Activated CD4-positive, alpha-beta T cell treated with anti-CD3 and anti-CD28 coated beads for 36 hours (primary cell): ENCODE results near the gene SGIP1. TPM values are rescaled to one million over a fixed set of nuclear protein-coding genes. Genes with fewer than 3 reads are reported as not detected.

Experiments used
- ATAC-seq: fragments of 200-7000 bp; cut with Tn5 transposase; one replicate; pipeline ENCODE4 v1.10.0; 2021; ENCODE audit warnings: mild to moderate bottlenecking, moderate library complexity
- CTCF ChIA-PET: fragments of 350-600 bp; sonication (Branson Sonifier 250); formaldehyde crosslinking; loops from one replicate; lab custom pipeline; 2021; ENCODE audit warnings: antibody characterized with exemption; lab: Charles Lee
- POLR2A ChIA-PET: fragments of 350-600 bp; sonication (Branson Sonifier 250); formaldehyde crosslinking; loops from one replicate; lab custom pipeline; 2021; ENCODE audit warnings: antibody characterized with exemption, inconsistent platforms; lab: Charles Lee
- DNase-seq: peaks from one replicate; pipeline ENCODE4 v3.0.0-alpha.2; 2020
- H3K27ac Mint-ChIP-seq: one replicate; pipeline ENCODE4 v1.8.0; 2021; ENCODE audit warnings: mixed read lengths
- H3K27me3 Mint-ChIP-seq: one replicate; pipeline ENCODE4 v1.8.0; 2021; ENCODE audit warnings: mixed read lengths
- H3K36me3 Mint-ChIP-seq: one replicate; pipeline ENCODE4 v1.8.0; 2021; ENCODE audit warnings: low read depth, mixed read lengths
- H3K4me1 Mint-ChIP-seq: one replicate; pipeline ENCODE4 v1.8.0; 2021; ENCODE audit warnings: mixed read lengths
- H3K4me3 Mint-ChIP-seq: one replicate; pipeline ENCODE4 v1.8.0; 2021; ENCODE audit warnings: mild to moderate bottlenecking, moderate library complexity, mixed read lengths
- H3K9me3 Mint-ChIP-seq: one replicate; pipeline ENCODE4 v1.8.0; 2021; ENCODE audit warnings: low read depth, mixed read lengths
- intact Hi-C, 2 experiments: fragments of 100-400 bp; cut with DNase I in 1 of 2; cut with micrococcal nuclease in 1 of 2; formaldehyde crosslinking; loops; one replicate each; pipeline versions ENCODE4 v1.14.2 to v1.15.1; 2022 to 2024; cut with DNase I, micrococcal nuclease
- total RNA-seq, 2 experiments: library from RNA; stranded (reverse); gene quantifications; one replicate each; pipeline ENCODE4 v1.2.3, GENCODE V29; 2021

The SGIP1 gene
- total RNA-seq, 2 experiments from 2014 or later = 0.02 to 0.05 TPM

DNA sequence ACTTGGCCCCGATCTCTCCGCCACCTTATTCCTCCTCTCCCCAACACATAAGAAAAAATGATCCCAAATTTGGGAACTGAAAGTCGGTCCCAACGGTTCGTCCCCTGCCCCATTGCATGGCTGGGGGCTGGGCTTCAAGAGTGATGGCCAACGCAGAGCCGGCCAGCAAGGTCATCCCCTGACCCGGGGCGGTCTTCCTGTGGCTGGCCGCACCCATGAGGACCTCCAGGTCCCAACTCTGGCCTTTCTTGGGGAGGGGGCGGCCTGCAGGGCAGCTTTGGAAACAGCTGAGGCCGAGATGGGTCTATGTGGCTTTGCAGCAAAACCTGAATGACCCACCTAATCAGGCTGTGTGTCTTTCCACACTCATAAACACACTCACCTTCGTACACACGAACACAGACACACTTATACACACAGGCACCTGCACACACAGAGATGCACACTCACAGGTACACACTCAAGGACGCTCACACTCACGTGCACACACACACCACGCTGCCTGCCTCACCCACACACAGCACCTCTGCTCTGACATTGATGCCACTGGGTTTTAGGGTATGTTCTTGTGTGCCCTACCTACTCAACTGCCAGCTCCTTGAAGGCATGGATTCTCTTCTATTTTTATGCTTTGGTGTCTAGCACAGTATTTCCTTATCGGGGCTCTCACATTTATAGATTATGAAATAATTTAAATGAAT, 218.9 kb downstream of the SGIP1 start:
- ChIA-PET POLR2A (no interaction called here), CTCF (interaction anchor here (1.2 to 1.9 kb wide), 4 partner anchors 11 to 249 kb away, joined by 3 to 15 read pairs (median 5); no protein-coding TSS in a partner anchor)
- intact Hi-C loops = no loop called here
- Mint-ChIP-seq H3K36me3 (no peaks in the 10 kb centered on the region), H3K9me3 (no peaks in the 10 kb centered on the region), H3K27me3 (peaks cover 37% of the 10 kb centered on the region), H3K4me1 (peaks cover 13% of the 10 kb centered on the region), H3K4me3 (peak overlapping the region; percentile 53), H3K27ac (no peak overlapping the region)
- no peak for DNase-seq
- ATAC-seq = no peak

GRCh38 chr1:66757722-66758240, 223.8 kb downstream of the SGIP1 start:
- Mint-ChIP-seq H3K27me3 (peaks cover 15% of the 10 kb centered on the region), H3K4me1 (peaks cover 3% of the 10 kb centered on the region), H3K4me3 (no peak overlapping the region), H3K27ac (no peak overlapping the region), H3K9me3 (no peaks in the 10 kb centered on the region), H3K36me3 (no peaks in the 10 kb centered on the region)
- DNase-seq (no peak), ATAC-seq (no peak)
- ChIA-PET POLR2A (no interaction called here), CTCF (interaction anchor here (0.7 to 1.6 kb wide), 8 partner anchors 9 to 378 kb away, joined by 3 to 5 read pairs (median 4); no protein-coding TSS in a partner anchor)
- intact Hi-C loops = no loop called here

GRCh38 chr1:66758241-66758755, 224.3 kb downstream of the SGIP1 start:
- Mint-ChIP-seq H3K4me1 (no peaks in the 10 kb centered on the region), H3K9me3 (no peaks in the 10 kb centered on the region), H3K27ac (no peak overlapping the region), H3K4me3 (no peak overlapping the region), H3K36me3 (no peaks in the 10 kb centered on the region), H3K27me3 (peaks cover 11% of the 10 kb centered on the region)
- intact Hi-C loops = no loop called here
- ChIA-PET CTCF (interaction anchor here (0.8 to 1.6 kb wide), 7 partner anchors 8 to 378 kb away, joined by 3 to 5 read pairs (median 3); no protein-coding TSS in a partner anchor), POLR2A (no interaction called here)
- ATAC-seq = no peak
- no peak for DNase-seq

GRCh38 chr1:66760506-66760905, 226.6 kb downstream of the SGIP1 start:
- ChIA-PET CTCF (no interaction called here), POLR2A (no interaction called here)
- no peak for ATAC-seq

GRCh38 chr1:66761221-66761620, 227.3 kb downstream of the SGIP1 start:
- ChIA-PET POLR2A (no interaction called here), CTCF (interaction anchor here (0.7 kb wide), 1 partner anchor 15 kb away, joined by 3 read pairs; no protein-coding TSS in a partner anchor)
- Mint-ChIP-seq H3K27me3 (peaks cover 7% of the 10 kb centered on the region), H3K9me3 (no peaks in the 10 kb centered on the region), H3K4me1 (no peaks in the 10 kb centered on the region), H3K4me3 (no peak overlapping the region), H3K27ac (no peak overlapping the region), H3K36me3 (no peaks in the 10 kb centered on the region)
- no peak for ATAC-seq
- intact Hi-C loops = loop anchor here in 1 of 2 experiments (10.0 kb wide), 1 partner anchor 574 kb away; no protein-coding TSS in a partner anchor
- no peak for DNase-seq

More at GRCh38 chr1:66760506-66760905, 226.6 kb downstream of the SGIP1 start:
- Mint-ChIP-seq H3K4me1 (no peaks in the 10 kb centered on the region), H3K4me3 (no peak overlapping the region), H3K36me3 (no peaks in the 10 kb centered on the region), H3K27ac (no peak overlapping the region), H3K9me3 (no peaks in the 10 kb centered on the region), H3K27me3 (peaks cover 9% of the 10 kb centered on the region)
- intact Hi-C loops = loop anchor here in 1 of 2 experiments (10.0 kb wide), 1 partner anchor 574 kb away; no protein-coding TSS in a partner anchor
- DNase-seq = no peak

DNA sequence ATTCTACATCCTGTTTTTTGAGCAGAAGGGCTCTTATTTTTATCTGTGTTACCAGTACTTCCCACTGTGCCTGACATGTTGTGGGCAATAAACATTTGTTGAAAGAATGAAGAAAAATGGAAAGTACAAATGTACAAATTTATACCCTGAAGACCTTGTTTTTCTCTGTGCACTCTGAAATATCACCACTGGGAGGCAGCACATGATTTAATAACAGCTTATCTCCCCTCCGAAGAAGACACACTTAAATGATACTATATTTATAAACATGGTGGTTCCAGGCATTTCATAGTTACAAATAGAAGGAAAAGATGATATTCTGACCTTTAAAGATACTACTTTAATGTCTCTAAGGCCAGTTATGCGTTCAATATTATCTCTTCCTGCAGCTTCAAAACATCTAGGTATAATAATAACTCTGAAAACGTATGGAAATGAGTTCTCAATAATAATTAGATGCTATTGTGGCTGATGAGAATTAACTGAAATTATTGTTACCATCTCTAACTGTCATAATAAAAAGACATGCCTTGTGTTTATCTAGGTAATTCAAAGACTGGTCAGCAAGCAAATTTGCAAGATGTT, 231.1 kb downstream of the SGIP1 start:
- CTCF ChIA-PET = interaction anchor here (0.6 to 6.2 kb wide), 23 partner anchors 9 to 447 kb away, joined by 3 to 40 read pairs (median 4); partner anchors contain the start of genes DNAI4 and MIER1
- ATAC-seq = peak; percentile 62
- peak; percentile 69 for DNase-seq
- Mint-ChIP-seq H3K27me3 (no peaks in the 10 kb centered on the region), H3K9me3 (no peaks in the 10 kb centered on the region), H3K4me3 (no peak overlapping the region), H3K27ac (no peak overlapping the region), H3K36me3 (no peaks in the 10 kb centered on the region), H3K4me1 (peaks cover 22% of the 10 kb centered on the region)
- POLR2A ChIA-PET = interaction anchor here (0.5 kb wide), 1 partner anchor 377 kb away, joined by 4 read pairs; no protein-coding TSS in a partner anchor
- intact Hi-C loops = loop anchor here (1.0 to 10.0 kb wide), 8 partner anchors 28 to 736 kb away; partner anchors contain the start of gene SLC35D1 (in 1 of the 2)

- Mint-ChIP-seq H3K4me1 (peaks cover 34% of the 10 kb centered on the region), H3K27me3 (no peaks in the 10 kb centered on the region), H3K27ac (no peak overlapping the region), H3K36me3 (no peaks in the 10 kb centered on the region), H3K9me3 (no peaks in the 10 kb centered on the region), H3K4me3 (no peak overlapping the region)
- intact Hi-C loops = loop anchor here (2.0 to 10.0 kb wide), 5 partner anchors 157 to 567 kb away; partner anchors contain the start of genes DNAI4 (in 1 of the 2), MIER1 (in 1 of the 2) and SLC35D1 (in 1 of the 2)
- CTCF ChIA-PET = interaction anchor here (0.6 to 6.2 kb wide), 5 partner anchors 10 to 436 kb away, joined by 3 to 40 read pairs (median 5); no protein-coding TSS in a partner anchor
- DNase-seq (no peak), ATAC-seq (no peak)
- POLR2A ChIA-PET = no interaction called here
These were observed 233.7 kb downstream of the SGIP1 start for GRCh38 chr1:66767626-66768025.

DNA sequence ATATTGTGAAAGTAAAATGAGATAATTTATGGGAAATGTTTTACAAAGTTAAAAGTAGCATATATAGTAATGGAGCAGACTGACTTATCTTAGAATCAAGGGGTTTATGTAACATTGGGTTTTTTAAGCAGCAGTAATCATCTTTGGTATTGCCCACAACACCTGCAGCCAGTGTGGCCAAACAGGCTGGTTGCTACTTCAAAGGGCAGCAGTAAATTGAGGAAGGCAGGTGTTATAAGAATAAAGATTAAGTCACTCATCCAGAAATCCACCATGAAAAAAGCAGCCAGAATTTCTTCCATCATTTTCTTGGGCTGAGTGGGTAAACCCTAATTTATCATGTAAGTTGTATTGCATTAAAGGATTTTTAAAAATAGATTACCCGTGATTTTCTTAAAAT, 235.0 kb downstream of the SGIP1 start:
- peak overlapping the region; percentile 51 for H3K4me3 Mint-ChIP-seq
- ATAC-seq (no peak), DNase-seq (no peak)
- intact Hi-C loops = loop anchor here (2.0 to 10.0 kb wide), 4 partner anchors 156 to 566 kb away; partner anchors contain the start of genes DNAI4 (in 1 of the 2), MIER1 (in 1 of the 2) and SLC35D1 (in 1 of the 2)
- H3K9me3 Mint-ChIP-seq = no peaks in the 10 kb centered on the region
- peak overlapping the region; percentile 43 for H3K27ac Mint-ChIP-seq
- ChIA-PET CTCF (interaction anchor here (0.8 to 1.7 kb wide), 3 partner anchors 9 to 213 kb away, joined by 3 to 4 read pairs (median 3); no protein-coding TSS in a partner anchor), POLR2A (no interaction called here)
- H3K4me1 Mint-ChIP-seq = peaks cover 34% of the 10 kb centered on the region
- H3K36me3 Mint-ChIP-seq = no peaks in the 10 kb centered on the region
- no peaks in the 10 kb centered on the region for H3K27me3 Mint-ChIP-seq

DNA sequence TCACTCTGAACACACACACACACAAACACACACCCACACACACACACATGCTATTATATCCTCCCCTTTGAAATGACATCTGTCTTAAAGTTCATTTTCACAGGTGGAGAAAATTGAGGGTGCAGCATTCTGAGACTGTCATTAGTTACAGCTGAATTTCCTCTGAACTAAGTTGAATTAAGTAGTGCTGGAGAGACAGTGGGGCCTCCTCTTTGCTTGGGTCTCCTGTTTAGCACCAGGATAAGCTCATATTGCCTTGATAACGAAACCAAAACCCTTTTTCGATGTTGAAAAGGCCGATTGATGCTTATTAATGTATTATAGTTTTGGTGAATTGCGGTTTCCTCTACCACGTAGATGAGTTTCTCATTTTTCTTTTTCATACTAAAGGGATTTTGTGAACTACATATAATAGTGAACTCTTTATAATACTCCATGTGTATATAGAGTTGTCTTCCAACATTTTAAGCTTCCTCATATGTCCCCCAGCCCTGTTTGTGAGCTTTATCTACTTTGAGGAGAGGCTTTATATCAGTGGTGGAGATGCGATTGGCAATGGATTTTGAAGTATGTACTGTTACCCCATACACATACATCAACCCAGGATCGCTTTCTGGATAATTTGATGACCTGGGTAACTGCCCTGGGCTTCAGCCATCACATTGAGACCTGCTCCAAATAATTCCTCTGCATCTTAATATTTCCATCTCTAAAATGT, 235.7 kb downstream of the SGIP1 start:
- H3K4me1 Mint-ChIP-seq = peaks cover 34% of the 10 kb centered on the region
- H3K27ac Mint-ChIP-seq = peak overlapping the region; percentile 51
- H3K27me3 Mint-ChIP-seq = no peaks in the 10 kb centered on the region
- ATAC-seq = peak; percentile 68
- ChIA-PET CTCF (interaction anchor here (0.8 to 1.7 kb wide), 4 partner anchors 9 to 212 kb away, joined by 3 to 4 read pairs (median 4); no protein-coding TSS in a partner anchor), POLR2A (no interaction called here)
- DNase-seq = peak; percentile 20
- H3K9me3 Mint-ChIP-seq = no peaks in the 10 kb centered on the region
- H3K36me3 Mint-ChIP-seq = no peaks in the 10 kb centered on the region
- H3K4me3 Mint-ChIP-seq = peak overlapping the region; percentile 51
- intact Hi-C loops = loop anchor here (1.0 to 10.0 kb wide), 7 partner anchors 17 to 735 kb away; partner anchors contain the start of genes DNAI4 (in 2 of the 2), MIER1 (in 2 of the 2) and SLC35D1 (in 1 of the 2)

DNA sequence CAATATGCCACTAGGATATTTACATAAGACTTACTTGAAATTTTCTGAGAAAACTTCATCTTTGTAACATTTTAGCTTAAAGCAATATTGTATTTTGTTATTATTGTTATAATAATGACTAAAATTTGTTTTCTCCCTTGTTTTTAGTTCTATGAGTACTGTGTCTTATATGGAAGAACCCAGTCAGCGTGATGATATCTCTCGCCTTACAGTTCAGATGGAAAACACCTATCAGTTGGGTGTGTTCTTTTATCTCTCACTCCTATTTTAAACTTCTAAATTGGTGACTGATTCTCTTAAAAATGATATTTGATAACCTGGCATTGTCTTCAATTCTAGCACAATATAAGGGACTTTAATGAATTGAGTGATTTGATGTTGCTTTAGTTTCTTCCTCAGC, 236.3 kb downstream of the SGIP1 start:
- intact Hi-C loops = loop anchor here (1.0 to 10.0 kb wide), 4 partner anchors 17 to 735 kb away; partner anchors contain the start of genes DNAI4 (in 1 of the 2) and MIER1 (in 1 of the 2)
- no peaks in the 10 kb centered on the region for H3K27me3 Mint-ChIP-seq
- ATAC-seq (peak; percentile 45), DNase-seq (no peak)
- peak overlapping the region; percentile 72 for H3K27ac Mint-ChIP-seq
- ChIA-PET POLR2A (no interaction called here), CTCF (interaction anchor here (1.1 to 1.7 kb wide), 3 partner anchors 8 to 211 kb away, joined by 3 to 4 read pairs (median 4); no protein-coding TSS in a partner anchor)
- H3K4me3 Mint-ChIP-seq = peak overlapping the region; percentile 29
- H3K36me3 Mint-ChIP-seq = no peaks in the 10 kb centered on the region
- H3K9me3 Mint-ChIP-seq = no peaks in the 10 kb centered on the region
- peaks cover 34% of the 10 kb centered on the region for H3K4me1 Mint-ChIP-seq
